HepG2 (cell line): ENCODE data around the gene CYP46A1. TPM values are rescaled to one million over a fixed set of nuclear protein-coding genes. Genes with fewer than 3 reads are reported as not detected.

Source experiments
- AHR ChIP-seq: IDR thresholded peaks from 2 replicates; pipeline ENCODE4 v1.6.1; 2018; ENCODE audit warnings: missing genetic modification reagents, missing compliant biosample characterization
- ATAD3A ChIP-seq: sonication (generic); formaldehyde crosslinking; IDR thresholded peaks from 2 replicates; pipeline ENCODE4 v1.4.0; 2020; ENCODE audit warnings: missing genetic modification reagents
- ATRX ChIP-seq: sonication (generic); formaldehyde crosslinking; IDR thresholded peaks from 2 replicates; pipeline ENCODE4 v1.4.0; 2020; ENCODE audit warnings: missing genetic modification reagents, borderline replicate concordance
- BRCA1 ChIP-seq: sonication (generic); formaldehyde crosslinking; IDR thresholded peaks from 2 replicates; pipeline ENCODE4 v1.4.0; 2020; ENCODE audit warnings: missing genetic modification reagents
- ETV5 ChIP-seq: IDR thresholded peaks from 2 replicates; pipeline ENCODE4 v1.6.1; 2018; ENCODE audit warnings: missing biosample characterization, missing genetic modification reagents, inconsistent platforms, borderline replicate concordance
- HOXA5 ChIP-seq: sonication (generic); formaldehyde crosslinking; IDR thresholded peaks from 2 replicates; pipeline ENCODE4 v1.4.0; 2020; ENCODE audit warnings: missing genetic modification reagents
- MAZ ChIP-seq, 2 experiments: sonication (generic) in 1 of 2; formaldehyde crosslinking in 1 of 2; IDR thresholded peaks; 2 replicates each; pipeline versions ENCODE4 v1.5.0 to v1.6.1; 2012 to 2020; ENCODE audit warnings: low read depth in 2 of 2, mild to moderate bottlenecking in 2 of 2, borderline replicate concordance in 1 of 2, improper control_type of control experiment in 1 of 2, low read length in 1 of 2, missing genetic modification reagents in 1 of 2, moderate library complexity in 1 of 2
- MED1 ChIP-seq: sonication (generic); formaldehyde crosslinking; IDR thresholded peaks from 2 replicates; pipeline ENCODE4 v1.4.0; 2020; ENCODE audit warnings: missing genetic modification reagents
- MIER2 ChIP-seq: IDR thresholded peaks from 2 replicates; pipeline ENCODE4 v1.6.1; 2016; ENCODE audit warnings: missing biosample characterization, missing genetic modification reagents
- MIXL1 ChIP-seq: IDR thresholded peaks from 2 replicates; pipeline ENCODE4 v1.6.1; 2016
- PPARG ChIP-seq: conservative IDR thresholded peaks from 2 replicates; pipeline ENCODE4 v1.6.1; 2016; ENCODE audit warnings: missing biosample characterization, missing genetic modification reagents
- SMAD3 ChIP-seq: sonication (generic); formaldehyde crosslinking; IDR thresholded peaks from 2 replicates; pipeline ENCODE4 v1.4.0; 2020; ENCODE audit warnings: missing genetic modification reagents
- SMARCC2 ChIP-seq: fragments of 450-650 bp; IDR thresholded peaks from 2 replicates; pipeline ENCODE4 v1.6.1; 2017; ENCODE audit warnings: antibody characterized with exemption, mild to moderate bottlenecking
- STAG1 ChIP-seq: sonication (generic); formaldehyde crosslinking; IDR thresholded peaks from 2 replicates; pipeline ENCODE4 v1.4.0; 2020; ENCODE audit warnings: missing genetic modification reagents
- TCF7 ChIP-seq: sonication (generic); IDR thresholded peaks from 2 replicates; pipeline ENCODE4 v1.6.1; 2016; ENCODE audit warnings: antibody characterized with exemption, low read depth
- TRIM24 ChIP-seq: sonication (generic); formaldehyde crosslinking; IDR thresholded peaks from 2 replicates; pipeline ENCODE4 v1.8.0; 2022; ENCODE audit warnings: mild to moderate bottlenecking, missing genetic modification reagents
- ZBTB1 ChIP-seq: sonication (generic); formaldehyde crosslinking; IDR thresholded peaks from 2 replicates; pipeline ENCODE4 v1.4.0; 2020; ENCODE audit warnings: missing genetic modification reagents, borderline replicate concordance
- ZNF10 ChIP-seq: sonication (generic); formaldehyde crosslinking; IDR thresholded peaks from 2 replicates; pipeline ENCODE4 v1.4.0; 2020; ENCODE audit warnings: mild to moderate bottlenecking, low read depth, missing genetic modification reagents, borderline replicate concordance
- ZNF160 ChIP-seq: sonication (generic); formaldehyde crosslinking; IDR thresholded peaks from 2 replicates; pipeline ENCODE4 v1.8.0; 2022; ENCODE audit warnings: mild to moderate bottlenecking, inconsistent platforms, missing genetic modification reagents
- ZNF331 ChIP-seq: sonication (generic); formaldehyde crosslinking; IDR thresholded peaks from 2 replicates; pipeline ENCODE4 v1.4.0; 2020; ENCODE audit warnings: missing genetic modification reagents
- ZNF567 ChIP-seq: sonication (generic); formaldehyde crosslinking; IDR thresholded peaks from 2 replicates; pipeline ENCODE4 v1.8.1; 2023; ENCODE audit warnings: mild to moderate bottlenecking, missing genetic modification reagents, borderline replicate concordance
- ZNF570 ChIP-seq: sonication (generic); formaldehyde crosslinking; IDR thresholded peaks from 2 replicates; pipeline ENCODE4 v1.4.0; 2020; ENCODE audit warnings: mild to moderate bottlenecking, missing genetic modification reagents, borderline replicate concordance
- ZNF615 ChIP-seq: sonication (generic); formaldehyde crosslinking; IDR thresholded peaks from 2 replicates; pipeline ENCODE4 v1.5.0; 2020; ENCODE audit warnings: mild to moderate bottlenecking, missing genetic modification reagents, borderline replicate concordance
- ZNF629 ChIP-seq: sonication (generic); formaldehyde crosslinking; conservative IDR thresholded peaks from 2 replicates; pipeline ENCODE4 v1.5.0; 2020; ENCODE audit warnings: missing genetic modification reagents
- ZNF639 ChIP-seq: conservative IDR thresholded peaks from 2 replicates; pipeline ENCODE4 v1.6.1; 2018; ENCODE audit warnings: missing genetic modification reagents
- ZNF768 ChIP-seq: sonication (generic); formaldehyde crosslinking; IDR thresholded peaks from 2 replicates; pipeline ENCODE4 v1.4.0; 2020; ENCODE audit warnings: missing genetic modification reagents
- ZNF879 ChIP-seq: sonication (generic); formaldehyde crosslinking; IDR thresholded peaks from 2 replicates; pipeline ENCODE4 v1.8.1; 2023; ENCODE audit warnings: missing genetic modification reagents
- polyA plus RNA-seq, 8 experiments: library from polyadenylated mRNA; depleted of rRNA in 3 of 8; stranded (reverse) in 7 of 8; unstranded in 1 of 8; fragments of >200 nt; fragmentation: Illumina TruSeq in 4 of 8; extraction: Trizol in 4 of 8; gene quantifications; 2 replicates each; pipeline versions ENCODE4 v1.2.1 to v1.2.3, GENCODE V29; 2011 to 2016; ENCODE audit warnings: low read depth in 4 of 8, missing spikeins in 1 of 8, mixed read lengths in 1 of 8; ENCODE audit not compliant: insufficient read depth in 1 of 8
- total RNA-seq, 5 experiments: library from RNA; depleted of rRNA; stranded (reverse); fragments of >200 nt; fragmentation: Illumina TruSeq; extraction: Trizol; gene quantifications; 2 replicates each; pipeline ENCODE4 v1.2.3, GENCODE V29; 2016; ENCODE audit warnings: low read depth in 1 of 5
- TF ChIP-seq, protein P1 (sequence below): sonication (generic); formaldehyde crosslinking; IDR thresholded peaks from 2 replicates; pipeline ENCODE4 v1.5.1; 2020; ENCODE audit warnings: missing genetic modification reagents, mild to moderate bottlenecking, borderline replicate concordance
- TF ChIP-seq, protein P2 (sequence below): sonication (generic); formaldehyde crosslinking; IDR thresholded peaks from 2 replicates; pipeline ENCODE4 v1.4.0; 2020; ENCODE audit warnings: missing genetic modification reagents

The CYP46A1 gene
- total and polyA plus RNA-seq, 2 of the 13 experiments (the other 11 are each of a cell fraction or from before 2014, with no cell fraction given): not detected

DNA sequence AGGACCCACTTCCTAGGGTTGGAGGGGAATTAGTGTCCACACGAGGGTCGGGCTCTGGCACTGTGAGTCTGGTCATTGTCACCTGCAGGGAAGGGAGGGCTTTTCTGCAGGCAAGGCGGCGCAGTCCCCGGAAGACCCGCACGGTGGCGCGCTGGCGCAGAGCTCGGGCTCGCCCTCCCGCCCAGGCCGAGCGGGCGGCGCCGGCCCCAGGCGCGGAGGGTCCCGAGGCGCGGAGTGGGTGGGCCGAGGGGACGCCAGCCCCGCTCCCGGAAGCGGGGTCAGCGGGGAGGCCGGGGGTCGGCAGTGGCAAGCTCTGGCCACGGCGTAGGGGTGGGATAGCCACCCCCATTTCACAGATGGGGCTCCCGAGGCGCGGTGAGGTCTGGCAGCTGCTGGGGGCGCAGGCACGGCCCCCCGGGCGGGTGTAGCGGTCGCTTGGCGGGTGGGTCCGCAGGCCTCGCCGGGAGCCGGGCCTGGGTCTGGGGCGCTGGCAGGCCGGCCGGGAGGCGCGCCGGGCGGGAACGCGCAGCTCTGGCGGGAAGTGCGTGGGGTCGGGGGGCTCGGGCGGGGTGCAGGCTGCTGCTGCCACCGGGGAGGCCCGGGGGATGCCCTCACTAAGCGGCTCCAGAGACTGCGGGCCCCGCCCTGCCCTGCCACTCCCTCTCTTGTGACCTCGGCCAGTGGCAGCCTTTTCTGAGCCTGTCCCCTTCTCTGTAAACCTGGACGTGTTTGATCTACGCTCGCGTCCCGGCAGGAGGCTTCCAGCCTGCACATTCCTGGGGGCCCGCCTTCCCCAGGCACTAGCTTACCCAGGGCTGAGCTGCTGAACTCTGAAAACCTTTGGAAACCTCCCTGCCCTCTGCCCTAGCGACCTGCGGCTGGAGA, 46.1 kb downstream of the CYP46A1 start (continued):
- TF ChIP-seq ZNF639 (CRISPR knock-in tag): no peak
- no peak for TF ChIP-seq ZNF10 (CRISPR knock-in tag)
- TF ChIP-seq ZNF570 (CRISPR knock-in tag): no peak
- TF ChIP-seq TCF7: peak; percentile 79
- no peak for TF ChIP-seq SMARCC2
- TF ChIP-seq ATAD3A (CRISPR knock-in tag): no peak
- TF ChIP-seq HOXA5 (CRISPR knock-in tag): no peak
- no peak for TF ChIP-seq TRIM24
- 0 out of 2 replicates have a peak, but pooled peaks have one; percentile 40 for TF ChIP-seq MIER2
- no peak for TF ChIP-seq ETV5 (CRISPR knock-in tag)
- peak; percentile 91 for TF ChIP-seq PPARG (CRISPR knock-in tag)
- TF ChIP-seq ZNF629: peak; percentile 77
- TF ChIP-seq ZNF615: no peak
- TF ChIP-seq, protein P1, sequence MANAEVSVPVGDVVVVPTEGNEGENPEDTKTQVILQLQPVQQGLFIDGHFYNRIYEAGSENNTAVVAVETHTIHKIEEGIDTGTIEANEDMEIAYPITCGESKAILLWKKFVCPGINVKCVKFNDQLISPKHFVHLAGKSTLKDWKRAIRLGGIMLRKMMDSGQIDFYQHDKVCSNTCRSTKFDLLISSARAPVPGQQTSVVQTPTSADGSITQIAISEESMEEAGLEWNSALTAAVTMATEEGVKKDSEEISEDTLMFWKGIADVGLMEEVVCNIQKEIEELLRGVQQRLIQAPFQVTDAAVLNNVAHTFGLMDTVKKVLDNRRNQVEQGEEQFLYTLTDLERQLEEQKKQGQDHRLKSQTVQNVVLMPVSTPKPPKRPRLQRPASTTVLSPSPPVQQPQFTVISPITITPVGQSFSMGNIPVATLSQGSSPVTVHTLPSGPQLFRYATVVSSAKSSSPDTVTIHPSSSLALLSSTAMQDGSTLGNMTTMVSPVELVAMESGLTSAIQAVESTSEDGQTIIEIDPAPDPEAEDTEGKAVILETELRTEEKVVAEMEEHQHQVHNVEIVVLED (CRISPR knock-in tag): no peak
- TF ChIP-seq AHR (CRISPR knock-in tag): no peak
- TF ChIP-seq MIXL1: no peak
- TF ChIP-seq ZNF331 (CRISPR knock-in tag): peak; percentile 38; the same call in 1 of the 2 replicates
- TF ChIP-seq SMAD3 (CRISPR knock-in tag): no peak
- no peak for TF ChIP-seq BRCA1 (CRISPR knock-in tag)
- no peak for TF ChIP-seq ZNF768 (CRISPR knock-in tag)
- peak; percentile 43; the same call in 1 of the 2 replicates for TF ChIP-seq MAZ (IDR thresholded peaks at IDR 0.05; ENCODE audit: borderline replicate concordance, low read depth, low read length)
- TF ChIP-seq MAZ (CRISPR knock-in tag; IDR thresholded peaks at IDR 0.05; ENCODE audit: low read depth): peak; percentile 83
- TF ChIP-seq STAG1 (CRISPR knock-in tag): peak; percentile 79
- TF ChIP-seq ATRX (CRISPR knock-in tag): no peak
- TF ChIP-seq ZNF567 (CRISPR knock-in tag): no peak
- no peak for TF ChIP-seq ZNF879
- TF ChIP-seq ZBTB1 (CRISPR knock-in tag): no peak
- TF ChIP-seq, protein P2, sequence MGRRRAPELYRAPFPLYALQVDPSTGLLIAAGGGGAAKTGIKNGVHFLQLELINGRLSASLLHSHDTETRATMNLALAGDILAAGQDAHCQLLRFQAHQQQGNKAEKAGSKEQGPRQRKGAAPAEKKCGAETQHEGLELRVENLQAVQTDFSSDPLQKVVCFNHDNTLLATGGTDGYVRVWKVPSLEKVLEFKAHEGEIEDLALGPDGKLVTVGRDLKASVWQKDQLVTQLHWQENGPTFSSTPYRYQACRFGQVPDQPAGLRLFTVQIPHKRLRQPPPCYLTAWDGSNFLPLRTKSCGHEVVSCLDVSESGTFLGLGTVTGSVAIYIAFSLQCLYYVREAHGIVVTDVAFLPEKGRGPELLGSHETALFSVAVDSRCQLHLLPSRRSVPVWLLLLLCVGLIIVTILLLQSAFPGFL (CRISPR knock-in tag): no peak
- TF ChIP-seq ZNF160 (CRISPR knock-in tag): no peak
- TF ChIP-seq MED1 (CRISPR knock-in tag): 0 out of 2 replicates have a peak, but pooled peaks have one; percentile 25
